Neural crest cell (in vitro differentiated cells): ENCODE results near the gene GNAT2. TPM values are rescaled to one million over a fixed set of nuclear protein-coding genes. Genes with fewer than 3 reads are reported as not detected.

Experiments used
- DNase-seq: peaks from one replicate; pipeline ENCODE4 v3.0.0; 2021; ENCODE audit warnings: low read depth, mixed read lengths, low spot score
- H3K27ac Mint-ChIP-seq: one replicate; pipeline ENCODE4 v1.8.0; 2021; ENCODE audit warnings: mild to moderate bottlenecking, mixed read lengths; ENCODE audit not compliant: unreplicated experiment
- H3K27me3 Mint-ChIP-seq: 2 replicates; pipeline ENCODE4 v1.8.0; 2021; ENCODE audit warnings: low read depth, mild to moderate bottlenecking, mixed read lengths
- H3K36me3 Mint-ChIP-seq: 2 replicates; pipeline ENCODE4 v1.8.0; 2021; ENCODE audit warnings: low read depth, mild to moderate bottlenecking, mixed read lengths
- H3K4me1 Mint-ChIP-seq: 2 replicates; pipeline ENCODE4 v1.8.0; 2021; ENCODE audit warnings: mixed read lengths
- H3K4me3 Mint-ChIP-seq: one replicate; pipeline ENCODE4 v1.8.0; 2021; ENCODE audit warnings: mild to moderate bottlenecking, mixed read lengths
- H3K9me3 Mint-ChIP-seq: 2 replicates; pipeline ENCODE4 v1.8.0; 2021; ENCODE audit warnings: mixed read lengths
- total RNA-seq: library from RNA; stranded (reverse); gene quantifications from 2 replicates; pipeline ENCODE4 v1.2.1, GENCODE V29; 2021
- TF ChIP-seq, protein P1 (sequence below): fragments of 200-600 bp; sonication (generic); conservative IDR thresholded peaks from 2 replicates; pipeline ENCODE4 v1.5.0; 2021; ENCODE audit warnings: antibody characterized with exemption, mild to moderate bottlenecking

The GNAT2 gene
- total RNA-seq, 1 donor from 2014 or later, result not detected

DNA sequence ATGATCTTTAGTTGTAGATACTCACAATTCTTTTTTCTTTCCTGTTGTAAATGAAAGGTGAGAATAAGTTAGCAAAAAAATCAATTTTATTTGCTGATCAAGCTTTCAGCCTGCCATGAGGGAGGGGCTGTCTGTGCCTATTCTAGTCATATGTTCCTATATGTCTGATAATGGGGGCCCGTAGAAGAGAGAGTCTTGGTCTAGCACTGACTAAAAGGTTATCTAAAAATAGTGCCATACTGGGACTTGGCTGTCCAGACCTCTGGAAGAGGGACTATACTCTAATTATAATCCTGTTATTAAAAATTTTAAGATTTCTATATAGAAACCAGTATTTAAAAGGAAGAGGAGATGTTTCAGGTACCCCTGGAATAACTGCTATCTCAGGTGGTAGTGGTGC, 52.4 kb downstream of the GNAT2 start:
- H3K36me3 Mint-ChIP-seq, result no peaks in the 10 kb centered on the region
- H3K4me3 Mint-ChIP-seq, result no peak overlapping the region
- no peaks in the 10 kb centered on the region for H3K27me3 Mint-ChIP-seq
- H3K27ac Mint-ChIP-seq, result no peak overlapping the region
- H3K4me1 Mint-ChIP-seq, result peaks cover 25% of the 10 kb centered on the region
- DNase-seq, result no peak
- TF ChIP-seq, protein P1, sequence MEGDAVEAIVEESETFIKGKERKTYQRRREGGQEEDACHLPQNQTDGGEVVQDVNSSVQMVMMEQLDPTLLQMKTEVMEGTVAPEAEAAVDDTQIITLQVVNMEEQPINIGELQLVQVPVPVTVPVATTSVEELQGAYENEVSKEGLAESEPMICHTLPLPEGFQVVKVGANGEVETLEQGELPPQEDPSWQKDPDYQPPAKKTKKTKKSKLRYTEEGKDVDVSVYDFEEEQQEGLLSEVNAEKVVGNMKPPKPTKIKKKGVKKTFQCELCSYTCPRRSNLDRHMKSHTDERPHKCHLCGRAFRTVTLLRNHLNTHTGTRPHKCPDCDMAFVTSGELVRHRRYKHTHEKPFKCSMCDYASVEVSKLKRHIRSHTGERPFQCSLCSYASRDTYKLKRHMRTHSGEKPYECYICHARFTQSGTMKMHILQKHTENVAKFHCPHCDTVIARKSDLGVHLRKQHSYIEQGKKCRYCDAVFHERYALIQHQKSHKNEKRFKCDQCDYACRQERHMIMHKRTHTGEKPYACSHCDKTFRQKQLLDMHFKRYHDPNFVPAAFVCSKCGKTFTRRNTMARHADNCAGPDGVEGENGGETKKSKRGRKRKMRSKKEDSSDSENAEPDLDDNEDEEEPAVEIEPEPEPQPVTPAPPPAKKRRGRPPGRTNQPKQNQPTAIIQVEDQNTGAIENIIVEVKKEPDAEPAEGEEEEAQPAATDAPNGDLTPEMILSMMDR, result no peak
- H3K9me3 Mint-ChIP-seq, result no peaks in the 10 kb centered on the region

DNA sequence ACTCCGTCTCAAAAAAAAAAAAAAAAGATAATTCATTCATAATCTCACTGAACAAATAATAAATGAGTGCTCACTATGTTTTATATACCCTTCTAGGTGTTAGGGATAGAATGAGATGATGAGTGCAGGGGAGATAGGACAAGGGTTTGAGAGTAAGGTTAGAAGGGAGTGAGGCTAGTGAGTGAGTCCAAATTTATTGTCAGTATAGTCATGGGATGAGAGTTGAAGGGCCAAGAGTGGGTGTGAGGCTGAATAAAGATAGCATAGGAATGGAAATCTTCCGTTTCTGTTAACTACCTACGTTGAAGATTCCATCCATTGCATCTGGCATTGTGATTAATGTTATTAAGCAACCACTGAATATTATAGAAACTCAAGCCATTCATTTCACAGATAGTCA, 54.2 kb downstream of the GNAT2 start:
- peaks cover 25% of the 10 kb centered on the region for H3K4me1 Mint-ChIP-seq
- H3K27ac Mint-ChIP-seq, result no peak overlapping the region
- no peaks in the 10 kb centered on the region for H3K27me3 Mint-ChIP-seq
- H3K4me3 Mint-ChIP-seq, result no peak overlapping the region
- H3K9me3 Mint-ChIP-seq, result no peaks in the 10 kb centered on the region
- no peaks in the 10 kb centered on the region for H3K36me3 Mint-ChIP-seq
- TF ChIP-seq, protein P1, result no peak
- no peak for DNase-seq

DNA sequence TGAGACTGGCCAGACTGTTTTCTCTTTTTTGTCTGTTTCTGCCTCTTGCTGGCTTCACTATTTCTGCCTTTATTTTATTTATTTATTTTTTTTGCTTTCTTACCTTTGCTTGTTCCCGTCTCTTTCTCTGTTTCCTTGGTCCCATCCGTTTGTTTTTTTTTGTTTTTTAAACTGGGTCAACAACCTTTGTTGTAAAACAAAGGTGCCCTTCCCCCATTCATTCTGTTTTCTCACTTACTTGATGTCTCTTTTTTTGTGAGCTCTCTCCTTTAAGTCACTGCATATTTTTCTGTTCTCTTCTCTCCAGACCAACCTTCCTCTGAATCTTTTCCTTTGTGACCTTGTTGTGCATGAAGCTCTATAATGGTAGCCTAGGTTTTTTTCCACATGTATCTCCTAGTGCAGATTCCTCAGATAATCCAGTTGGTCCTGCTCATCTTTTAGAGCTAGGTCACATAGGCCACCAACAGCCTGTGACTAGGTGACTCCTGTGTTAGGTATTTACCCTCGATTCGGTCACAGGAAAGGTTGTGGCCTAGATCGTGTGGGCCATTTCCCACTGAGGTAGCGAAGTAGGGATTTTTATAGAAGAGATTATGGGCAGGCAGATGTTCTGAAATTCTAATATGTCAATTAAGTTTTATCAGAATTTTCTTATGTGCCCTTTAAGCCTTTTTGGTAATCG, 55.1 kb downstream of the GNAT2 start:
- TF ChIP-seq, protein P1, result no peak
- Mint-ChIP-seq H3K27me3 (no peaks in the 10 kb centered on the region), H3K27ac (peak overlapping the region; percentile 20), H3K4me1 (peaks cover 25% of the 10 kb centered on the region), H3K4me3 (no peak overlapping the region), H3K36me3 (no peaks in the 10 kb centered on the region), H3K9me3 (no peaks in the 10 kb centered on the region)
- no peak for DNase-seq

DNA sequence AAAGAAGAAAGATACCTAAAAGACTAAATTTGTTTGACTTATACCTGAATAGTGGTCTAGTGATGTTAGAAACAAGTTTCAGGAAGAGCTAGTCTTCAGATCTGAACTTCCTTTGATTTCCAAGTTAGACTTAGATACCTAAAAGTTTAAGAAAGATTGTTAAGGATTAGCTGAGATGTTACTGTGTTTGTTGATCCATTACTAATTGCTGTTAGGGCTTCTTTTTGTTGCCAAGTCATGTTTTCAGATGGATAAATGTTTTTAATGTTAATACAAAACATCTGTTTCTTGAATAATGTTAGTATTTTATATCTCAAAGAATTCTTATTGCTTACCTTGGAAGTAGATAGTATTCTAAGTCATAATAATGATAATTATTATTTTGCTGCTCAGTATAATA, 59.4 kb downstream of the GNAT2 start:
- Mint-ChIP-seq H3K4me1 (peaks cover 27% of the 10 kb centered on the region), H3K4me3 (no peak overlapping the region), H3K9me3 (no peaks in the 10 kb centered on the region), H3K27me3 (no peaks in the 10 kb centered on the region), H3K27ac (no peak overlapping the region), H3K36me3 (no peaks in the 10 kb centered on the region)
- TF ChIP-seq, protein P1, result no peak
- no peak for DNase-seq

DNA sequence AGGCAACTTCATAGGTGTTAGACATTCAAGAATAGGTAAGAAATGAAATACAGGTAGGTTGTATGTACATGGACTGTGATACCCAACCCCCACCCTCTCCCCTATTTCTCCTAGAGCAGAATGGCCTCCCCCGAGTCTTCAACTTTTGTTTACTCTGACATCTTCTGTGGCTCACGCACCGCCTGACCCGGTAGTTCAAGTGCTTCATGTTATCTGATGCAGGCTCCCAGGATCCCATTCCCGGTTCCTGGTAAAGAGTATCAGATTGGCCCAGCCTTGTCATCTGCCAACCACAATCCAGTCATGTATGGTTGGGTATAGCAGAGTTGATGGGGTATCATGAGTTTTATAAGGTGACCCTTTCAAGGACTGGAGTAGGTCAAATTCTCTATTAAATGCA, 61.9 kb downstream of the GNAT2 start:
- Mint-ChIP-seq H3K4me3 (no peak overlapping the region), H3K27ac (no peak overlapping the region), H3K9me3 (no peaks in the 10 kb centered on the region), H3K36me3 (no peaks in the 10 kb centered on the region), H3K27me3 (no peaks in the 10 kb centered on the region), H3K4me1 (peaks cover 17% of the 10 kb centered on the region)
- TF ChIP-seq, protein P1, result no peak
- no peak for DNase-seq
